Neural crest cell (in vitro differentiated cells): Measurements from ENCODE around the gene ACOT6. TPM values are rescaled to one million over a fixed set of nuclear protein-coding genes. Genes with fewer than 3 reads are reported as not detected.
"Not testable (repeated sequence)": the region's sequence is repeated elsewhere in the genome, so short reads cannot be mapped to it uniquely, and the experiment has no call there.

Source experiments
- DNase-seq: peaks from one replicate; pipeline ENCODE4 v3.0.0; 2021; ENCODE audit warnings: low read depth, mixed read lengths, low spot score
- H3K27ac Mint-ChIP-seq: one replicate; pipeline ENCODE4 v1.8.0; 2021; ENCODE audit warnings: mild to moderate bottlenecking, mixed read lengths; ENCODE audit not compliant: unreplicated experiment
- H3K27me3 Mint-ChIP-seq: 2 replicates; pipeline ENCODE4 v1.8.0; 2021; ENCODE audit warnings: low read depth, mild to moderate bottlenecking, mixed read lengths
- H3K36me3 Mint-ChIP-seq: 2 replicates; pipeline ENCODE4 v1.8.0; 2021; ENCODE audit warnings: low read depth, mild to moderate bottlenecking, mixed read lengths
- H3K4me1 Mint-ChIP-seq: 2 replicates; pipeline ENCODE4 v1.8.0; 2021; ENCODE audit warnings: mixed read lengths
- H3K4me3 Mint-ChIP-seq: one replicate; pipeline ENCODE4 v1.8.0; 2021; ENCODE audit warnings: mild to moderate bottlenecking, mixed read lengths
- H3K9me3 Mint-ChIP-seq: 2 replicates; pipeline ENCODE4 v1.8.0; 2021; ENCODE audit warnings: mixed read lengths
- total RNA-seq: library from RNA; stranded (reverse); gene quantifications from 2 replicates; pipeline ENCODE4 v1.2.1, GENCODE V29; 2021
- TF ChIP-seq, protein P1 (sequence below): fragments of 200-600 bp; sonication (generic); conservative IDR thresholded peaks from 2 replicates; pipeline ENCODE4 v1.5.0; 2021; ENCODE audit warnings: antibody characterized with exemption, mild to moderate bottlenecking

Gene ACOT6
- total RNA-seq, 1 donor from 2014 or later: not detected

DNA sequence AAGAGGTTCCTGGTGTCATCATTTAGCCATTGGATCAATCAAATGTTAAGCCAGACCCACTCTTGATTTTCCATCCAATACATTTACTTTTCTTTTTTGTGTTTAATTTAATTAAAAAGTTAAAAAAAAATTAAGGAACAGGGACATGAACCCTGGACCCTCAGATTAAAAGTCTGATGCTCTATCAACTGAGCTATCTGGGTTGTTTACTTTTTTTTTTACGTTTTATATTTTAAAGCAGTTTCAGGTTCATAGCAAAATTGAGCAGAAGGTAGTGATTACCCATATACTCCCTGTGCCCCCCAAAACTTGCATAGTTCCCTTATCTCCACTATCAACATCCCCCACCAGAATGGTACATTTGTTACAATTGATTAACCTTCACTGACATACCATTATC, 23.6 kb upstream of the ACOT6 start:
- Mint-ChIP-seq H3K4me3 (no peak overlapping the region), H3K27ac (no peak overlapping the region), H3K27me3 (peaks cover 27% of the 10 kb centered on the region), H3K36me3 (no peaks in the 10 kb centered on the region), H3K4me1 (no peaks in the 10 kb centered on the region), H3K9me3 (no peaks in the 10 kb centered on the region)
- TF ChIP-seq, protein P1, sequence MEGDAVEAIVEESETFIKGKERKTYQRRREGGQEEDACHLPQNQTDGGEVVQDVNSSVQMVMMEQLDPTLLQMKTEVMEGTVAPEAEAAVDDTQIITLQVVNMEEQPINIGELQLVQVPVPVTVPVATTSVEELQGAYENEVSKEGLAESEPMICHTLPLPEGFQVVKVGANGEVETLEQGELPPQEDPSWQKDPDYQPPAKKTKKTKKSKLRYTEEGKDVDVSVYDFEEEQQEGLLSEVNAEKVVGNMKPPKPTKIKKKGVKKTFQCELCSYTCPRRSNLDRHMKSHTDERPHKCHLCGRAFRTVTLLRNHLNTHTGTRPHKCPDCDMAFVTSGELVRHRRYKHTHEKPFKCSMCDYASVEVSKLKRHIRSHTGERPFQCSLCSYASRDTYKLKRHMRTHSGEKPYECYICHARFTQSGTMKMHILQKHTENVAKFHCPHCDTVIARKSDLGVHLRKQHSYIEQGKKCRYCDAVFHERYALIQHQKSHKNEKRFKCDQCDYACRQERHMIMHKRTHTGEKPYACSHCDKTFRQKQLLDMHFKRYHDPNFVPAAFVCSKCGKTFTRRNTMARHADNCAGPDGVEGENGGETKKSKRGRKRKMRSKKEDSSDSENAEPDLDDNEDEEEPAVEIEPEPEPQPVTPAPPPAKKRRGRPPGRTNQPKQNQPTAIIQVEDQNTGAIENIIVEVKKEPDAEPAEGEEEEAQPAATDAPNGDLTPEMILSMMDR: no peak
- DNase-seq: no peak

DNA sequence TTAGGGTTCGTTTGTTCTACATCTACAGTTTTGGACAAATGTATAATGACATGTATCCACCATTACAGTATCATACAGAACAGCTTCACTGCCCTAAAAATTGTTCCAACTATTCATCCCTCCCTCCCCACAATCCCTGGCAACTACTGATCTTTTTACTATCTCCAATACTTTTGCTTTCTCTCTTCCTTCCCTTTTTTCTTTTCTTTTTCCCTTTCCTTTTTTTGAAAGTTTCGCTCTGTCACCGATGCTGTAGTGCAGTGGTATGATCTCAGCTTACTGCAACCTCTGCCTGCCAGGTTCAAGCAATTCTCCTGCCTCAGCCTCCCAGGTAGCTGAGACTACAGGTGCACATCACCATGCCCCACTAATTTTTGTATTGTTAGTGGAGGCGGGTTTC, 23.2 kb upstream of the ACOT6 start:
- H3K27me3 Mint-ChIP-seq: peaks cover 30% of the 10 kb centered on the region
- no peaks in the 10 kb centered on the region for H3K36me3 Mint-ChIP-seq
- H3K4me1 Mint-ChIP-seq: no peaks in the 10 kb centered on the region
- TF ChIP-seq, protein P1: no peak
- H3K4me3 Mint-ChIP-seq: no peak overlapping the region
- no peak for DNase-seq
- H3K9me3 Mint-ChIP-seq: no peaks in the 10 kb centered on the region
- H3K27ac Mint-ChIP-seq: no peak overlapping the region

DNA sequence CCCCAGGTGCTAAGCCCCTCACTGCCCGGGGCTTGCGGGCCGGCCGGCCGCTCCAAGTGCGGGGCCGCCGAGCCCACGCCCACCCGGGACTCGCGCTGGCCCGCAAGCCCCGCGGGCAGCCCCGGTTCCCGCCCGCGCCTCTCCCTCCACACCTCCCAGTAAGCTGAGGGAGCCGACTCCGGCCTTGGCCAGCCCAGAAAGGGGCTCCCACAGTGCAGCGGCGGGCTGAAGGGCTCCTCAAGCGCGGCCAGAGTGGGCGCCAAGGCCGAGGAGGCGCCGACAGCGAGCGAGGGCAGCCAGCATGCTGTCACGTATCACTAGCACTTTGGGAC, 21.7 kb upstream of the ACOT6 start:
- H3K4me1 Mint-ChIP-seq, H3K4me3 Mint-ChIP-seq, H3K9me3 Mint-ChIP-seq, H3K36me3 Mint-ChIP-seq, DNase-seq, H3K27ac Mint-ChIP-seq: not testable (repeated sequence)
- peaks cover 32% of the 10 kb centered on the region for H3K27me3 Mint-ChIP-seq

DNA sequence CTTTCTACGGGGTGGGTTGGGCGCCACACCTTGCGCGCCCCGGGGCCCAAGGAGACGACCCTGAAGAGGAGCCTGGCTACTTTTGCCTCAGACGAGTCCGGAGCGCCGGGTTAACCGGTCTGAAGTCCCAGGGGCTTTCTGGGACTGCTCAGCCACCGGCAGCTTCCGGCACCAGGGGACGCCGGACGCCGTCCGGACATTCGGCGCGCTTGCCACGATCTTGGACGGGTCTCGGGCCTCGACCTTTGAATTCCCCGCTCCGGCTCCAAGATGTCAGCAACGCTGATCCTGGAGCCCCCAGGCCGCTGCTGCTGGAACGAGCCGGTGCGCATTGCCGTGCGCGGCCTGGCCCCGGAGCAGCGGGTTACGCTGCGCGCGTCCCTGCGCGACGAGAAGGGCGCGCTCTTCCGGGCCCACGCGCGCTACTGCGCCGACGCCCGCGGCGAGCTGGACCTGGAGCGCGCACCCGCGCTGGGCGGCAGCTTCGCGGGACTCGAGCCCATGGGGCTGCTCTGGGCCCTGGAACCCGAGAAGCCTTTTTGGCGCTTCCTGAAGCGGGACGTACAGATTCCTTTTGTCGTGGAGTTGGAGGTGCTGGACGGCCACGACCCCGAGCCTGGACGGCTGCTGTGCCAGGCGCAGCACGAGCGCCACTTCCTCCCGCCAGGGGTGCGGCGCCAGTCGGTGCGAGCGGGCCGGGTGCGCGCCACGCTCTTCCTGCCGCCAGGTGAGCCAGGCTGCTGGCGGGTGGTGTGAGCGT, 20.4 kb upstream of the ACOT6 start, which contains the start of gene ACOT4:
TSS of gene ACOT4 (plus strand) at position 184 of the 760 bp plus-strand sequence. CDS start at position 271, 87 bp downstream.
- Mint-ChIP-seq H3K27me3 (peaks cover 32% of the 10 kb centered on the region), H3K4me1 (no peaks in the 10 kb centered on the region), H3K4me3 (peak within 1 kb of the TSS; percentile 59), H3K36me3 (no peaks in the 10 kb centered on the region), H3K9me3 (no peaks in the 10 kb centered on the region), H3K27ac (no peak within 1 kb of the TSS)
- TF ChIP-seq, protein P1: peak; percentile 41
- DNase-seq: peak; percentile 32

DNA sequence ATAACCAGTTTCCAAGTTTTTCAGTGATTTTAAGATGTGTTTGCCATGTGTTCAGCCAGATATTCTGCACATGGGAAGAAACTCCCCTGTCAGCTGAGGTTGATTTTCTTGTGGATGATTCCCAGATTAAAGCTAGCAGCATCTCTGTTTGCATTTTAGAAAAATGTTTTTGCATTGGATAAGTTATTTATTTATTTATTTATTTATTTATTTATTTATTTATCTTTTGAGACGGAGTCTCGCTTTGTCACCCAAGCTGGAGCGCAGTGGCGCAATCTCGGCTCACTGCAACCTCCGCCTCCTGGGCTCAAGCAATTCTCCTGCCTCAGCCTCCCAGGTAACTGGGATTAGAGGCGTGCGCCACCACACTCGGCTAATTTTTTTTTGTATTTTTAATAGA, 17.8 kb upstream of the ACOT6 start:
- Mint-ChIP-seq H3K4me3 (peak overlapping the region; percentile 56), H3K9me3 (no peaks in the 10 kb centered on the region), H3K27me3 (peaks cover 31% of the 10 kb centered on the region), H3K36me3 (no peaks in the 10 kb centered on the region), H3K4me1 (peaks cover 4% of the 10 kb centered on the region), H3K27ac (no peak overlapping the region)
- TF ChIP-seq, protein P1: no peak
- DNase-seq: no peak

DNA sequence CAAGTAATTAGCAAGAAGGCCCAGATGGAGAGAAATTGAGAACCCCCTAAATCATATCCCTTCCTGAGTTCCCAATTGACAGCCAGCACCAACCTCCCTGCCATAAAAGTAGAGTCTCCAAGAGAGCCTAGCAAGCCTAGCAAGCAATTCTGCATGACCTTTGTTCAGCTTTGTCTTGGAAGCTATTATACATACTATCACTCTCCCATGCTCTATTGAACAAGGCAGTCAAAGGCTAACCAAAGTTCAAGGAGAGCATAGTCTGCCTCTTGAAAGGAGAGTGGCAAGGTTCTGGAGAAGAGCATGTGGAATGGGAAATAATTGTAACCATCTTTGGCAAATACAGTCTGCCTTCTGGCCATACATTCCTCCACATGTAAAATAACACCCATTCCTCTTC, 12.8 kb upstream of the ACOT6 start:
- DNase-seq: no peak
- TF ChIP-seq, protein P1: no peak
- Mint-ChIP-seq H3K9me3 (no peaks in the 10 kb centered on the region), H3K4me1 (peaks cover 15% of the 10 kb centered on the region), H3K27me3 (no peaks in the 10 kb centered on the region), H3K4me3 (no peak overlapping the region), H3K27ac (no peak overlapping the region), H3K36me3 (no peaks in the 10 kb centered on the region)
